ENCODE data around the gene TTI1. TPM values are rescaled to one million over a fixed set of nuclear protein-coding genes. Genes with fewer than 3 reads are reported as not detected.

The TTI1 gene
- total and polyA plus RNA-seq, 2 experiments from 2014 or later = 15.1 TPM

DNA sequence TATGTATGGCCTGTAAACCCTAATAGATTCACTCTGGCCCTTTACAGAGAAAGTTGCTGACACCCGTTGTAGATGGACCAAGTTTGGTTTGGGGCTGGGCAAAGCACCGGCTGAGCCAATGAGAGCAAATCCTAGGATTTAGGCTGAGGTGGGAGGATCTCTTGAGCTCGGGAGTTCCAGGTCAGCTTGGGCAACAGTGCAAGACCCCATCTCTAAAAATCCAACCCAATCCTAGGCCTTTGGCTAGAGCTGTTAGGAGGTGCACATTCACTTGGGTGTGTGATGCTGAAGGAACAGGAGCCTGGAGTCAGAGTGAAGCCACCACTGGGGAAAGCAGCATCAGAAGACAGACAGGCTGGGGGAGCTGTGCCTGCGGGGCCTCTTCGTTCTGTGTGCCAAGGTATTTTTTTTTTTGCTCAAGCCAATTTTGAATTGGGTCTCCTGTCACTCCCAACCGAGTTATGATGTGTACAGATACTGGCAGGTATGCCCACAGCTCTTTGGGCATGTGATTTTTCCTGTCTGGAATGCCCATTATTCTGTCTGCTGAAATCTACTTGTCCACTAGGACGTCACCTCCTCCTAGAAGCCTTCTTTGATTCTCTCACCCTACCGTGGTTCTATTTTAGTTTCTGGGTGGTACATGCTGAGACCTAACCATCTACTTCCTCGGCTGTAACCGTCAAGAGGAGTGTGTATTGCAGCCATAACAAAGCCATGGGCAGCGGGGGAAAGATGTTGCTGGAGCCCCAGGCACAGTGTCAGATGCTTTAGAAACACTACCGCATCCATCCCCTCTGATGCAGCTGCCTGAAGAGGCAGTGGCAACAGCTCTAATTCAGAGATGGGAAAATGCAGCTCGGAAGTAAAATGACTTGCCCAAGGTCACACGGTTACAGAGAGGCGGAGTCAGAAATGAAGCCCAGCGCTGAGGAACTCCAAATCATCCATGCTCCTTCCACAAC lies 54.0 kb downstream of the TTI1 start:
- Histone ChIP-seq H2AFZ (no peak overlapping the region), H3K79me2 (no peaks in the 10 kb centered on the region), H3K4me2 (no peak overlapping the region), H3K36me3 (replicated peaks; ENCODE audit: insufficient read depth, low read depth) (no peaks in the 10 kb centered on the region), H3K9me3 (ENCODE audit: low read depth) (no peaks in the 10 kb centered on the region), H3K27ac (no peak overlapping the region), H3K4me3 (no peak overlapping the region), H4K20me1 (ENCODE audit: insufficient read depth, poor library complexity, severe bottlenecking) (no peaks in the 10 kb centered on the region), H3K4me1 (ENCODE audit: insufficient read depth) (no peaks in the 10 kb centered on the region), H3K9me2 (replicated peaks; ENCODE audit: insufficient read depth) (no peaks in the 10 kb centered on the region), H3K27me3 (no peaks in the 10 kb centered on the region)
- no peak for DNase-seq (ENCODE audit: low spot score)
- TF ChIP-seq, protein P1, sequence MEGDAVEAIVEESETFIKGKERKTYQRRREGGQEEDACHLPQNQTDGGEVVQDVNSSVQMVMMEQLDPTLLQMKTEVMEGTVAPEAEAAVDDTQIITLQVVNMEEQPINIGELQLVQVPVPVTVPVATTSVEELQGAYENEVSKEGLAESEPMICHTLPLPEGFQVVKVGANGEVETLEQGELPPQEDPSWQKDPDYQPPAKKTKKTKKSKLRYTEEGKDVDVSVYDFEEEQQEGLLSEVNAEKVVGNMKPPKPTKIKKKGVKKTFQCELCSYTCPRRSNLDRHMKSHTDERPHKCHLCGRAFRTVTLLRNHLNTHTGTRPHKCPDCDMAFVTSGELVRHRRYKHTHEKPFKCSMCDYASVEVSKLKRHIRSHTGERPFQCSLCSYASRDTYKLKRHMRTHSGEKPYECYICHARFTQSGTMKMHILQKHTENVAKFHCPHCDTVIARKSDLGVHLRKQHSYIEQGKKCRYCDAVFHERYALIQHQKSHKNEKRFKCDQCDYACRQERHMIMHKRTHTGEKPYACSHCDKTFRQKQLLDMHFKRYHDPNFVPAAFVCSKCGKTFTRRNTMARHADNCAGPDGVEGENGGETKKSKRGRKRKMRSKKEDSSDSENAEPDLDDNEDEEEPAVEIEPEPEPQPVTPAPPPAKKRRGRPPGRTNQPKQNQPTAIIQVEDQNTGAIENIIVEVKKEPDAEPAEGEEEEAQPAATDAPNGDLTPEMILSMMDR (IDR thresholded peaks at IDR 0.05; ENCODE audit: poor library complexity) = no peak
- no peak for TF ChIP-seq EZH2phosphoT487 (IDR thresholded peaks at IDR 0.05; ENCODE audit: low read depth, severe bottlenecking, unreplicated experiment)
- TF ChIP-seq EZH2 (IDR thresholded peaks at IDR 0.05; ENCODE audit: borderline replicate concordance) = no peak
- 90% methylated on average over 16 of the region's 16 CpGs for WGBS (ENCODE audit: low lambda C conversion rate, missing lambda C conversion rate)

DNA sequence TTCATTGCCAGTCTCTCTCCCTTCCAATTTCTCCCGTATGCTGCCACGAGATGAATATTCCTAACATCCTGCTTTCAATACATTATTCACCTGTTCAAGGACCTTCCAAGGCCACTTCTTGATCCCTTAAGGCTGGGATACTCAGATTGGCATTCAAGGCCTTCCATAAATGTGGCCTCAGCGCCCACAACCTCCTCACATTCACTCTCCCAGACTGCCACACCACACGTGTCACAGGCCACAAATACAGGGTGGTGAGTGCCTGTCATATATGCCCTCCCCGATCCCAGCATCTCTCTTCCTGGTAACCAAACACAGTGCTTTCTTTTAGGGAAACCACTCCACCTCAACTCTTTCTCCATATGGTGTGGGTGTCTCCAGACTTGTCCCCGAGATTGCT lies 55.5 kb downstream of the TTI1 start:
- no peak for DNase-seq (ENCODE audit: low spot score)
- Histone ChIP-seq H3K4me1 (ENCODE audit: insufficient read depth) (no peaks in the 10 kb centered on the region), H3K79me2 (no peaks in the 10 kb centered on the region), H3K9me2 (replicated peaks; ENCODE audit: insufficient read depth) (no peaks in the 10 kb centered on the region), H3K4me3 (no peak overlapping the region), H3K9me3 (ENCODE audit: low read depth) (no peaks in the 10 kb centered on the region), H3K27me3 (no peaks in the 10 kb centered on the region), H3K36me3 (replicated peaks; ENCODE audit: insufficient read depth, low read depth) (no peaks in the 10 kb centered on the region), H3K27ac (no peak overlapping the region), H3K4me2 (no peak overlapping the region), H4K20me1 (ENCODE audit: insufficient read depth, poor library complexity, severe bottlenecking) (no peaks in the 10 kb centered on the region), H2AFZ (no peak overlapping the region)
- WGBS (ENCODE audit: low lambda C conversion rate, missing lambda C conversion rate) = 87% methylated on average over 6 of the region's 6 CpGs
- TF ChIP-seq EZH2 (IDR thresholded peaks at IDR 0.05; ENCODE audit: borderline replicate concordance) (no peak), EZH2phosphoT487 (IDR thresholded peaks at IDR 0.05; ENCODE audit: low read depth, severe bottlenecking, unreplicated experiment) (no peak)
- TF ChIP-seq, protein P1 (IDR thresholded peaks at IDR 0.05; ENCODE audit: poor library complexity) = no peak

DNA sequence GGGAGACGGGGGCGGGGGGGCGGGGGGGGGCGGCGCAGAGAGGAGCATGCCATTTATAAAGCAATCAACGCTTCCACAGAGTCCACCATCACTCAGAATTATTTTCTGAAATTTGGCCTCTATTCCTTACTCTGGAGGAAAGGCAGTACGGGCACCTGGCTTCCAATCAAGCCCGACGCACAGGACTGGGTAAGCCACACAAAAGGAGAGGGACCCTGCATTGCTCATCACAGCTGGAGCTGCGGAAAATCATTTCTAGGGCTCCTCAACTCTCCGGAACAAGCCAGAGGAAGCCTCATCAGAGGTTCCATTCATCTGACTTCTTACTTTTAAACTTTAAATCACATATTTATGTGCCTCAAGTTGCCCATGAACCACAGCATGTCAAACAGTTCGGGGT lies 55.9 kb downstream of the TTI1 start:
- Histone ChIP-seq H4K20me1 (ENCODE audit: insufficient read depth, poor library complexity, severe bottlenecking) (no peaks in the 10 kb centered on the region), H2AFZ (no peak overlapping the region), H3K36me3 (replicated peaks; ENCODE audit: insufficient read depth, low read depth) (no peaks in the 10 kb centered on the region), H3K27me3 (no peaks in the 10 kb centered on the region), H3K4me2 (no peak overlapping the region), H3K27ac (no peak overlapping the region), H3K4me3 (no peak overlapping the region), H3K79me2 (no peaks in the 10 kb centered on the region), H3K9me3 (ENCODE audit: low read depth) (no peaks in the 10 kb centered on the region), H3K9me2 (replicated peaks; ENCODE audit: insufficient read depth) (no peaks in the 10 kb centered on the region), H3K4me1 (ENCODE audit: insufficient read depth) (no peaks in the 10 kb centered on the region)
- 46% methylated on average over 6 of the region's 12 CpGs for WGBS (ENCODE audit: low lambda C conversion rate, missing lambda C conversion rate)
- no peak for DNase-seq (ENCODE audit: low spot score)
- TF ChIP-seq, protein P1 (IDR thresholded peaks at IDR 0.05; ENCODE audit: poor library complexity) = no peak
- TF ChIP-seq EZH2phosphoT487 (IDR thresholded peaks at IDR 0.05; ENCODE audit: low read depth, severe bottlenecking, unreplicated experiment) (no peak), EZH2 (IDR thresholded peaks at IDR 0.05; ENCODE audit: borderline replicate concordance) (no peak)

Data from hepatocyte (in vitro differentiated cells).